HCT116 (cell line): ENCODE results near the gene FKBP4. TPM values are rescaled to one million over a fixed set of nuclear protein-coding genes. Genes with fewer than 3 reads are reported as not detected.
A peak's percentile ranks its signal among the peaks of the same experiment; 100 is the strongest.

Source experiments
- ATF3 ChIP-seq: IDR thresholded peaks from 2 replicates; pipeline ENCODE4 v1.6.1; 2012
- CEBPB ChIP-seq: IDR thresholded peaks from 2 replicates; pipeline ENCODE4 v1.6.1; 2012; ENCODE audit warnings: low read depth
- CTCF ChIP-seq, 3 experiments: fragments of 200-600 bp in 1 of 3; sonication (generic) in 1 of 3; IDR thresholded peaks in 2 of 3; conservative IDR thresholded peaks in 1 of 3; 2 replicates each; pipeline ENCODE4 v1.5.1; 2012 to 2017; ENCODE audit warnings: low read depth in 2 of 3, low read length in 2 of 3, antibody characterized with exemption in 1 of 3, borderline replicate concordance in 1 of 3, control low read depth in 1 of 3, mild to moderate bottlenecking in 1 of 3, mixed read lengths in 1 of 3, mixed run types in 1 of 3, moderate library complexity in 1 of 3; ENCODE audit not compliant: insufficient read depth in 1 of 3
- ELF1 ChIP-seq: IDR thresholded peaks from 2 replicates; pipeline ENCODE4 v1.6.1; 2012; ENCODE audit warnings: low read depth, borderline replicate concordance
- FOSL1 ChIP-seq: IDR thresholded peaks from 2 replicates; pipeline ENCODE4 v1.6.1; 2012; ENCODE audit warnings: low read depth
- MAX ChIP-seq: IDR thresholded peaks from 2 replicates; pipeline ENCODE4 v1.6.1; 2012
- REST ChIP-seq: IDR thresholded peaks from 2 replicates; pipeline ENCODE4 v1.6.1; 2012; ENCODE audit warnings: low read depth
- SIN3A ChIP-seq: IDR thresholded peaks from 2 replicates; pipeline ENCODE4 v1.6.1; 2012; ENCODE audit warnings: low read depth
- SRF ChIP-seq: IDR thresholded peaks from 2 replicates; pipeline ENCODE4 v1.6.1; 2012; ENCODE audit warnings: low read depth
- total RNA-seq: library from RNA; stranded (reverse); gene quantifications from one replicate; pipeline ENCODE4 v1.2.1, GENCODE V29; 2021; ENCODE audit not compliant: unreplicated experiment

The FKBP4 gene
- total RNA-seq, 1 experiment from 2014 or later: 178 TPM

GRCh38 chr12:2752676-2753371, 41.9 kb upstream of the FKBP4 start (continued):
- TF ChIP-seq CTCF (IDR thresholded peaks at IDR 0.05 in 2 of 3, conservative IDR thresholded peaks at IDR 0.05 in 1 of 3; ENCODE audit: borderline replicate concordance in 1 of 3, insufficient read depth in 1 of 3, low read depth in 2 of 3, low read length in 2 of 3): no peak
- peak; percentile 52 for TF ChIP-seq MAX
- no peak for TF ChIP-seq ELF1
- no peak for TF ChIP-seq SRF
- TF ChIP-seq FOSL1: no peak
- TF ChIP-seq CEBPB: no peak
- TF ChIP-seq ATF3: no peak
- peak; percentile 75; the same call in 1 of the 2 replicates for TF ChIP-seq SIN3A
- peak; percentile 100 for TF ChIP-seq REST
